ENCODE results near the gene GLP2R.

GLP2R gene

DNA sequence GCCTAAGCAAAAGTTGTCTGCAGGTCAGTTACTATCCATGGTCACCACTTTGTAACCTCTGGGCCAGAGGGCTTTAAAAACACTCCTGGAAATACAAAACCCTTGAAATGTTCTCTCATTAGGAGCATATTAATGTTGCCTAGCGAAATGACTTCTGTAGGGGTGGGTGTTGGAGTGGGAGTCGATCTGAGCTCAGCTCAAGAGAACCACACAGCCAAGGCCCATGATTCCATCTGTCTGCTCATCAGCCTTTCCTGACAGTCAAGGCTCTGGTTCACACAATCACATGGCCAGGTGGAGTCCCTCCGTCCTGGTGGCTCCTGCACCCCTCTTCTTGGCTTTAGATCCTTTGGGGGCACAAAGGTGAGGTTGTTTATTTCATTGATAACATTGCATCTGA lies 52.6 kb downstream of the GLP2R start:
- CTCF ChIA-PET = interaction anchor here (0.6 to 4.9 kb wide), 4 partner anchors 12 to 150 kb away, joined by 3 to 56 read pairs (median 4); no protein-coding TSS in a partner anchor
- Histone ChIP-seq H3K4me1 (ENCODE audit: control insufficient read depth, insufficient read depth, low read length) (no peaks in the 10 kb centered on the region), H3K4me3 (ENCODE audit: low read depth, low read length) (no peak overlapping the region), H3K36me3 (ENCODE audit: control insufficient read depth in 2 of 2, insufficient read depth in 1 of 2, low read length in 2 of 2) (no peaks in the 10 kb centered on the region), H3K9me3 (ENCODE audit: control insufficient read depth, insufficient read depth, low read depth, low read length) (no peaks in the 10 kb centered on the region), H3K27ac (ENCODE audit: extremely low read depth, low read depth, low read length) (no peak overlapping the region)
- POLR2A ChIA-PET = no interaction called here
- TF ChIP-seq GLIS2 (tag by site-specific recombination; IDR thresholded peaks at IDR 0.05) (no peak), ZNF529 (tag by site-specific recombination; IDR thresholded peaks at IDR 0.05; ENCODE audit: insufficient replicate concordance) (no peak), ZBTB1 (tag by site-specific recombination; IDR thresholded peaks at IDR 0.05) (no peak), ZNF274 (IDR thresholded peaks at IDR 0.05; ENCODE audit: low read length) (no peak), ZNF274 (tag by site-specific recombination; IDR thresholded peaks at IDR 0.05; ENCODE audit: borderline replicate concordance) (no peak), ZNF624 (tag by site-specific recombination; IDR thresholded peaks at IDR 0.05) (no peak), YY2 (tag by site-specific recombination; IDR thresholded peaks at IDR 0.05) (no peak), ZNF292 (tag by site-specific recombination; IDR thresholded peaks at IDR 0.05; ENCODE audit: borderline replicate concordance, low read depth) (no peak), SCRT1 (tag by site-specific recombination; IDR thresholded peaks at IDR 0.05; ENCODE audit: borderline replicate concordance) (no peak)

DNA sequence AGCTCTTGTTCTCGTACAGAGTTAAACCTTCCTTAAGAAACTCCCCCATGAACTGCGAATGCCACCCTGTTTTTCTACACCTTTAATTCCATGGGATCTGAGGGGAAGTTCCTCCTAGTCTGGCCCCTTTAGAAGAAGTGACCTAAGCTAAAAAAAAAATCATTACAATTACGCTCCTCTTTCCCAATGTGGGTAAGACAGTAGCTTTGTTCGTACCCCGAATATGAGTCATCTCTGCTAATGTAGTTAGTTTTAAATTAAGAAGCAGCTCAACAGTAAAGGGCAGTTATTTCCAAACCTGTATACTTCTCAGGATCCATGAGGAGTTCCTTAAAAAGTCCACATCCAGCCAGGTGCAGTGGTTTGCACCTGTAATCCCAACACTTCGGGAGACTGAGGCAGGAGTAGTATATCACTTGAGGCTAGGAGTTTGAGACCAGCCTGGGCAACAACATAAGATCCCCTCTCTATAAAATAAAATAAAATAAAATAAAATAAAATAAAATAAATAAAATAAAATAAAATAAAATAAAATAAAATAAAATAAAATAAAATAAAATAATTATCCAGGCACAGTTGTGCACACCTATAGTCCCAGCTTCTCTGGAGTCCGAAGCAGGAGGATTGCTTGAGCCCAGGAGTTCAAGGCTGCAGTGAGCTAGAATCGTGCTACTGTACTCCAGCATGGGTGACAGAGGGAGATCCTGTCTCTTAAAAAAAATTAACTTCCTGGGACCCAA lies 53.2 kb downstream of the GLP2R start:
- H3K4me3 ChIP-seq (ENCODE audit: low read depth, low read length) = no peak overlapping the region
- H3K27ac ChIP-seq (ENCODE audit: extremely low read depth, low read depth, low read length) = no peak overlapping the region
- POLR2A ChIA-PET = no interaction called here
- TF ChIP-seq ZFP41 (tag by site-specific recombination; IDR thresholded peaks at IDR 0.05; ENCODE audit: borderline replicate concordance) (no peak), KLF8 (tag by site-specific recombination; IDR thresholded peaks at IDR 0.05) (no peak), ZNF138 (tag by site-specific recombination; IDR thresholded peaks at IDR 0.05; ENCODE audit: borderline replicate concordance) (no peak), ZNF140 (tag by site-specific recombination; IDR thresholded peaks at IDR 0.05) (no peak), ZNF623 (tag by site-specific recombination; IDR thresholded peaks at IDR 0.05) (no peak)
- TF ChIP-seq, protein P1, sequence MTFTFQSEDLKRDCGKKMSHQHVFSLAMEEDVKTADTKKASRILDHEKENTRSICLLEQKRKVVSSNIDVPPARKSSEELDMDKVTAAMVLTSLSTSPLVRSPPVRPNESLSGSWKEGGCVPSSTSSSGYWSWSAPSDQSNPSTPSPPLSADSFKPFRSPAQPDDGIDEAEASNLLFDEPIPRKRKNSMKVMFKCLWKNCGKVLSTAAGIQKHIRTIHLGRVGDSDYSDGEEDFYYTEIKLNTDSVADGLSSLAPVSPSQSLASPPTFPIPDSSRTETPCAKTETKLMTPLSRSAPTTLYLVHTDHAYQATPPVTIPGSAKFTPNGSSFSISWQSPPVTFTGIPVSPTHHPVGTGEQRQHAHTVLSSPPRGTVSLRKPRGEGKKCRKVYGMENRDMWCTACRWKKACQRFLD (tag by site-specific recombination; IDR thresholded peaks at IDR 0.05) = no peak
- H3K4me1 ChIP-seq (ENCODE audit: control insufficient read depth, insufficient read depth, low read length) = no peaks in the 10 kb centered on the region
- H3K36me3 ChIP-seq (ENCODE audit: control insufficient read depth in 2 of 2, insufficient read depth in 1 of 2, low read length in 2 of 2) = no peaks in the 10 kb centered on the region
- CTCF ChIA-PET = interaction anchor here (0.6 to 4.9 kb wide), 4 partner anchors 11 to 150 kb away, joined by 3 to 56 read pairs (median 4); no protein-coding TSS in a partner anchor
- H3K9me3 ChIP-seq (ENCODE audit: control insufficient read depth, insufficient read depth, low read depth, low read length) = no peaks in the 10 kb centered on the region

DNA sequence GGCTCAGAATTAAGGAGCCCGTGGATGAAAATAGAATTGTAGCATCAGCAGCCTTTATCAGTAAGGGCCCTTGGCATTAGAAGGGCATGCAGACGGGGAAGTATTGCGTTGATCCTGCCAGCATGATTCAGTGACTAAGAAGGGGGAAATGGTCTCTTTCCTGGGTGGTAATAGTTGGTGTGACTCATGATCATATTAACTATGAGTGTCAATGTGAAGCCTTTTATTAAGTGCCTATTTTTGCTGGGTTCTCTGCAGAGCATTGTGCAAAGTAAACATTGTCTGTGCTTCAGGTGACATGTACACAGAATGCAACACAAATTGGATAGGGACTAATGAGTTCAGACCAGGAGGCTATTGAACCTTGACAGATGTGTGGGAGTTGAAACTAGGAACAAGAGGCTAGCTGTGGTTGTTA lies 54.9 kb downstream of the GLP2R start:
- Histone ChIP-seq H3K4me1 (ENCODE audit: control insufficient read depth, insufficient read depth, low read length) (no peaks in the 10 kb centered on the region), H3K36me3 (ENCODE audit: control insufficient read depth in 2 of 2, insufficient read depth in 1 of 2, low read length in 2 of 2) (no peaks in the 10 kb centered on the region), H3K4me3 (ENCODE audit: low read depth, low read length) (no peak overlapping the region), H3K9me3 (ENCODE audit: control insufficient read depth, insufficient read depth, low read depth, low read length) (no peaks in the 10 kb centered on the region), H3K27ac (ENCODE audit: extremely low read depth, low read depth, low read length) (no peak overlapping the region)
- CTCF ChIA-PET = interaction anchor here (0.7 to 4.9 kb wide), 2 partner anchors 9 to 685 kb away, joined by 4 to 56 read pairs; no protein-coding TSS in a partner anchor
- TF ChIP-seq ZNF132 (tag by site-specific recombination; IDR thresholded peaks at IDR 0.05; ENCODE audit: borderline replicate concordance) (no peak), ZNF416 (tag by site-specific recombination; IDR thresholded peaks at IDR 0.05) (no peak), ZNF747 (tag by site-specific recombination; IDR thresholded peaks at IDR 0.05) (no peak), FEZF1 (tag by site-specific recombination; IDR thresholded peaks at IDR 0.05) (no peak), KLF8 (tag by site-specific recombination; IDR thresholded peaks at IDR 0.05) (no peak), ZNF544 (tag by site-specific recombination; IDR thresholded peaks at IDR 0.05) (no peak), KLF7 (tag by site-specific recombination; IDR thresholded peaks at IDR 0.05; ENCODE audit: borderline replicate concordance) (no peak), ZFP69B (tag by site-specific recombination; IDR thresholded peaks at IDR 0.05) (no peak), ZNF600 (tag by site-specific recombination; IDR thresholded peaks at IDR 0.05) (no peak), MEIS1 (CRISPR knock-in tag; IDR thresholded peaks at IDR 0.05; ENCODE audit: borderline replicate concordance) (no peak)
- POLR2A ChIA-PET = no interaction called here
